C4-2B (cell line): ENCODE results near the gene FTL.

ENCODE experiments used
- CTCF ChIP-seq: fragments of 450-650 bp; conservative IDR thresholded peaks from 2 replicates; pipeline ENCODE4 v1.5.1; 2017; ENCODE audit warnings: mild to moderate bottlenecking
- ZFX ChIP-seq: fragments of 450-650 bp; IDR thresholded peaks from 2 replicates; pipeline ENCODE4 v1.6.1; 2017

- TF ChIP-seq CTCF (no peak), ZFX (no peak)
Observed at GRCh38 chr19:48964205-48965039, 687 bp upstream of the FTL start.
